GM12878 (cell line): ENCODE results near the gene ZMYM1. TPM values are rescaled to one million over a fixed set of nuclear protein-coding genes. Genes with fewer than 3 reads are reported as not detected.

Experiments
- ATAC-seq: fragments of 200-7000 bp; cut with Tn5 transposase; 3 replicates; pipeline ENCODE4 v1.9.1; 2020; ENCODE audit warnings: mild to moderate bottlenecking, moderate library complexity
- BruUV-seq: library from RNA; stranded (reverse); fragments of 400-500 nt; replicated peaks from 2 replicates; lab custom pipeline; 2021; lab: Mats Ljungman, UMichigan
- CTCF ChIA-PET: fragments of 300-600 bp; sonication (Branson Sonifier 250); formaldehyde crosslinking; extraction: SDS; loops from one replicate; lab custom pipeline; 2021; ENCODE audit warnings: inconsistent platforms; lab: Yijun Ruan, JAX
- POLR2A ChIA-PET: fragments of 350-600 bp; formaldehyde crosslinking; extraction: SDS; loops from one replicate; lab custom pipeline; 2021; ENCODE audit warnings: inconsistent platforms; lab: Charles Lee
- RAD21 ChIA-PET: fragments of 300-600 bp; sonication (Branson Sonifier 250); formaldehyde crosslinking; loops from one replicate; lab custom pipeline; 2023; ENCODE audit warnings: antibody characterized with exemption; ENCODE audit not compliant: unreplicated experiment; lab: Charles Lee
- SMC1A ChIA-PET: fragments of 300-600 bp; sonication (Branson Sonifier 250); formaldehyde crosslinking; loops from one replicate; lab custom pipeline; 2023; ENCODE audit not compliant: unreplicated experiment, uncharacterized antibody; lab: Charles Lee
- DNase-seq: peaks from one replicate; pipeline ENCODE4 v3.0.0-alpha.2; 2011; ENCODE audit warnings: low read depth, low spot score
- FAIRE-seq: peaks from 3 replicates; lab custom pipeline; 2011; peaks lifted over from hg19 to GRCh38; lab: Jason Lieb, UNC
- H2AFZ ChIP-seq: 2 replicates; pipeline ENCODE4 v1.6.0; 2011; ENCODE audit warnings: low read depth, low read length, control low read depth; ENCODE audit not compliant: control insufficient read depth
- H3K27ac ChIP-seq: 2 replicates; pipeline ENCODE4 v1.5.1; 2011; ENCODE audit warnings: control low read depth; ENCODE audit not compliant: control insufficient read depth, insufficient read depth
- H3K27me3 ChIP-seq, 2 experiments: replicated peaks in 1 of 2; 2 replicates each; pipeline versions ENCODE4 v1.6.0 to v1.6.1; 2011; ENCODE audit warnings: low read length in 1 of 2; ENCODE audit not compliant: control insufficient read depth in 2 of 2, insufficient read depth in 2 of 2
- H3K36me3 ChIP-seq, 2 experiments: 2 replicates each; pipeline ENCODE4 v1.5.1; 2011; ENCODE audit warnings: low read length in 1 of 2; ENCODE audit not compliant: control insufficient read depth in 2 of 2, insufficient read depth in 2 of 2
- H3K4me1 ChIP-seq: 2 replicates; pipeline ENCODE4 v1.6.1; 2011; ENCODE audit warnings: mild to moderate bottlenecking, low read length, moderate library complexity, mixed read lengths; ENCODE audit not compliant: control insufficient read depth, insufficient read depth
- H3K4me2 ChIP-seq: 2 replicates; pipeline ENCODE4 v1.6.0; 2011; ENCODE audit warnings: control low read depth; ENCODE audit not compliant: control insufficient read depth, insufficient read depth
- H3K4me3 ChIP-seq: fragments of 200-600 bp; sonication (generic); 2 replicates; pipeline ENCODE4 v1.5.1; 2016
- H3K79me2 ChIP-seq: 2 replicates; pipeline ENCODE4 v1.6.0; 2011; ENCODE audit warnings: low read length; ENCODE audit not compliant: control insufficient read depth, insufficient read depth
- H3K9ac ChIP-seq: 2 replicates; pipeline ENCODE4 v1.8.0; 2011; ENCODE audit warnings: low read length, control low read depth, mixed read lengths; ENCODE audit not compliant: control insufficient read depth, insufficient read depth
- H3K9me3 ChIP-seq: replicated peaks from 3 replicates; pipeline ENCODE4 v1.5.1; 2011; ENCODE audit warnings: mild to moderate bottlenecking, low read length; ENCODE audit not compliant: control insufficient read depth, insufficient read depth
- H4K20me1 ChIP-seq: 2 replicates; pipeline ENCODE4 v1.6.0; 2011; ENCODE audit not compliant: control insufficient read depth, insufficient read depth
- MEF2B ChIP-seq: fragments of 450-650 bp; IDR thresholded peaks from 2 replicates; pipeline ENCODE4 v1.6.1; 2018; ENCODE audit warnings: mild to moderate bottlenecking, moderate library complexity; ENCODE audit not compliant: partially characterized antibody, poor library complexity, severe bottlenecking
- WGBS: methylation state at CpG from one replicate; pipeline ENCODE4 v1.1.6; 2016; ENCODE audit warnings: low lambda C conversion rate; ENCODE audit not compliant: insufficient replicate concordance, insufficient coverage; ENCODE audit errors: missing lambda C conversion rate; 5-methylcytosine and 5-hydroxymethylcytosine counted together
- in situ Hi-C: fragments of 300-500 bp; cut with MboI; formaldehyde crosslinking; loops from 9 replicates; pipeline ENCODE4 v1.14.3; 2018; ENCODE audit warnings: mixed read lengths
- intact Hi-C: fragments of 100-400 bp; cut with micrococcal nuclease; formaldehyde crosslinking; loops from one replicate; pipeline ENCODE4 v1.14.2; 2022; ENCODE audit not compliant: unreplicated experiment
- polyA plus RNA-seq, 11 experiments: library from polyadenylated mRNA; depleted of rRNA in 4 of 11; unstranded in 6 of 11; stranded (reverse) in 5 of 11; fragments of >200 nt; fragmentation: Nextera tagmentation in 4 of 11; fragmentation: Illumina TruSeq in 1 of 11; extraction: Ambion mirVana in 4 of 11; extraction: Trizol in 1 of 11; gene quantifications; 1 replicate in 1 of 11; 2 replicates in 10 of 11; pipeline versions ENCODE4 v1.2.1 to v1.2.3, GENCODE V29; 2011 to 2016; ENCODE audit warnings: inconsistent platforms in 2 of 11, missing spikeins in 2 of 11, low read depth in 1 of 11
- total RNA-seq, 4 experiments: library from RNA; depleted of rRNA in 3 of 4; stranded (reverse); fragments of >200 nt in 3 of 4; fragmentation: Illumina TruSeq in 1 of 4; extraction: Trizol in 1 of 4; gene quantifications; 2 replicates each; pipeline versions ENCODE4 v1.2.1 to v1.2.3, GENCODE V29; 2013 to 2021
- TF ChIP-seq, protein P1 (sequence below), 3 experiments: IDR thresholded peaks in 2 of 3; conservative IDR thresholded peaks in 1 of 3; 2 replicates each; pipeline ENCODE4 v1.5.1; 2011; ENCODE audit warnings: low read depth in 3 of 3, low read length in 3 of 3, mild to moderate bottlenecking in 3 of 3, control low read depth in 2 of 3, moderate library complexity in 2 of 3, inconsistent platforms in 1 of 3, mixed read lengths in 1 of 3; ENCODE audit not compliant: control insufficient read depth in 2 of 3, insufficient read depth in 1 of 3; ENCODE audit errors: extremely low read depth in 1 of 3
- TF ChIP-seq, protein P2 (sequence below): fragments of 450-650 bp; IDR thresholded peaks from 2 replicates; pipeline ENCODE4 v1.6.1; 2014; ENCODE audit warnings: mild to moderate bottlenecking

Gene ZMYM1
- total and polyA plus RNA-seq, 10 of the 15 experiments (the other 5 are each of a cell fraction or from before 2014, with no cell fraction given) = 0.45 to 5.2 (median 1.4) TPM

- H2AFZ ChIP-seq = no peak overlapping the region; the same call in 1 of the 2 replicates
- no peaks in the 10 kb centered on the region for H3K9me3 ChIP-seq
- ATAC-seq = peak; percentile 47; the same call in 2 of the 3 replicates
- H3K27me3 ChIP-seq = no peaks in the 10 kb centered on the region
- no peak for FAIRE-seq
- RAD21 ChIA-PET = no interaction called here
- H3K4me3 ChIP-seq = no peak overlapping the region
- no peak for DNase-seq
- no peaks in the 10 kb centered on the region for H3K36me3 ChIP-seq
- BruUV-seq = no TSS peak
- no peak overlapping the region for H3K27ac ChIP-seq
- H4K20me1 ChIP-seq = no peaks in the 10 kb centered on the region
- CTCF ChIA-PET = interaction anchor here (1.2 to 1.9 kb wide), 3 partner anchors 15 to 176 kb away, joined by 3 to 5 read pairs (median 3); no protein-coding TSS in a partner anchor
- TF ChIP-seq, protein P1, sequence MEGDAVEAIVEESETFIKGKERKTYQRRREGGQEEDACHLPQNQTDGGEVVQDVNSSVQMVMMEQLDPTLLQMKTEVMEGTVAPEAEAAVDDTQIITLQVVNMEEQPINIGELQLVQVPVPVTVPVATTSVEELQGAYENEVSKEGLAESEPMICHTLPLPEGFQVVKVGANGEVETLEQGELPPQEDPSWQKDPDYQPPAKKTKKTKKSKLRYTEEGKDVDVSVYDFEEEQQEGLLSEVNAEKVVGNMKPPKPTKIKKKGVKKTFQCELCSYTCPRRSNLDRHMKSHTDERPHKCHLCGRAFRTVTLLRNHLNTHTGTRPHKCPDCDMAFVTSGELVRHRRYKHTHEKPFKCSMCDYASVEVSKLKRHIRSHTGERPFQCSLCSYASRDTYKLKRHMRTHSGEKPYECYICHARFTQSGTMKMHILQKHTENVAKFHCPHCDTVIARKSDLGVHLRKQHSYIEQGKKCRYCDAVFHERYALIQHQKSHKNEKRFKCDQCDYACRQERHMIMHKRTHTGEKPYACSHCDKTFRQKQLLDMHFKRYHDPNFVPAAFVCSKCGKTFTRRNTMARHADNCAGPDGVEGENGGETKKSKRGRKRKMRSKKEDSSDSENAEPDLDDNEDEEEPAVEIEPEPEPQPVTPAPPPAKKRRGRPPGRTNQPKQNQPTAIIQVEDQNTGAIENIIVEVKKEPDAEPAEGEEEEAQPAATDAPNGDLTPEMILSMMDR (IDR thresholded peaks at IDR 0.05 in 2 of 3, conservative IDR thresholded peaks at IDR 0.05 in 1 of 3; ENCODE audit: control insufficient read depth in 2 of 3, extremely low read depth in 1 of 3, insufficient read depth in 1 of 3, low read depth in 3 of 3, low read length in 3 of 3) = 0 out of 6 replicates have a peak, but pooled peaks of 1 of the 3 experiments have one; percentile 2
- TF ChIP-seq MEF2B = peak; percentile 27
- TF ChIP-seq, protein P2, sequence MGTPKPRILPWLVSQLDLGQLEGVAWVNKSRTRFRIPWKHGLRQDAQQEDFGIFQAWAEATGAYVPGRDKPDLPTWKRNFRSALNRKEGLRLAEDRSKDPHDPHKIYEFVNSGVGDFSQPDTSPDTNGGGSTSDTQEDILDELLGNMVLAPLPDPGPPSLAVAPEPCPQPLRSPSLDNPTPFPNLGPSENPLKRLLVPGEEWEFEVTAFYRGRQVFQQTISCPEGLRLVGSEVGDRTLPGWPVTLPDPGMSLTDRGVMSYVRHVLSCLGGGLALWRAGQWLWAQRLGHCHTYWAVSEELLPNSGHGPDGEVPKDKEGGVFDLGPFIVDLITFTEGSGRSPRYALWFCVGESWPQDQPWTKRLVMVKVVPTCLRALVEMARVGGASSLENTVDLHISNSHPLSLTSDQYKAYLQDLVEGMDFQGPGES = no peak
- TF ChIP-seq, all 136 proteins: peak for 2
- no peaks in the 10 kb centered on the region for H3K4me1 ChIP-seq
- H3K9ac ChIP-seq = no peak overlapping the region
- in situ Hi-C loops (no loop called here), intact Hi-C loops (no loop called here)
- POLR2A ChIA-PET = interaction anchor here (1.0 kb wide), 1 partner anchor 31 kb away, joined by 3 read pairs; no protein-coding TSS in a partner anchor
- WGBS = 0% methylated on average over 2 of the region's 2 CpGs
- SMC1A ChIA-PET = interaction anchor here (1.8 kb wide), 1 partner anchor 17 kb away, joined by 5 read pairs; no protein-coding TSS in a partner anchor
- H3K79me2 ChIP-seq = no peaks in the 10 kb centered on the region
- no peak overlapping the region for H3K4me2 ChIP-seq
These were observed 31.9 kb upstream of the ZMYM1 start for GRCh38 chr1:35047188-35047858.
